GM12873 (cell line): ENCODE data around the gene IL1R2.

Experiments used
- TF ChIP-seq, protein P1 (sequence below): IDR thresholded peaks from 2 replicates; pipeline ENCODE4 v1.5.1; 2012; ENCODE audit warnings: low read depth, mild to moderate bottlenecking, moderate library complexity, low read length, control low read depth; ENCODE audit not compliant: insufficient read depth; ENCODE audit errors: missing control alignments

The IL1R2 gene

GRCh38 chr2:102032368-102033030 lies 40.7 kb downstream of the IL1R2 start:
- TF ChIP-seq, protein P1, sequence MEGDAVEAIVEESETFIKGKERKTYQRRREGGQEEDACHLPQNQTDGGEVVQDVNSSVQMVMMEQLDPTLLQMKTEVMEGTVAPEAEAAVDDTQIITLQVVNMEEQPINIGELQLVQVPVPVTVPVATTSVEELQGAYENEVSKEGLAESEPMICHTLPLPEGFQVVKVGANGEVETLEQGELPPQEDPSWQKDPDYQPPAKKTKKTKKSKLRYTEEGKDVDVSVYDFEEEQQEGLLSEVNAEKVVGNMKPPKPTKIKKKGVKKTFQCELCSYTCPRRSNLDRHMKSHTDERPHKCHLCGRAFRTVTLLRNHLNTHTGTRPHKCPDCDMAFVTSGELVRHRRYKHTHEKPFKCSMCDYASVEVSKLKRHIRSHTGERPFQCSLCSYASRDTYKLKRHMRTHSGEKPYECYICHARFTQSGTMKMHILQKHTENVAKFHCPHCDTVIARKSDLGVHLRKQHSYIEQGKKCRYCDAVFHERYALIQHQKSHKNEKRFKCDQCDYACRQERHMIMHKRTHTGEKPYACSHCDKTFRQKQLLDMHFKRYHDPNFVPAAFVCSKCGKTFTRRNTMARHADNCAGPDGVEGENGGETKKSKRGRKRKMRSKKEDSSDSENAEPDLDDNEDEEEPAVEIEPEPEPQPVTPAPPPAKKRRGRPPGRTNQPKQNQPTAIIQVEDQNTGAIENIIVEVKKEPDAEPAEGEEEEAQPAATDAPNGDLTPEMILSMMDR: no peak

DNA sequence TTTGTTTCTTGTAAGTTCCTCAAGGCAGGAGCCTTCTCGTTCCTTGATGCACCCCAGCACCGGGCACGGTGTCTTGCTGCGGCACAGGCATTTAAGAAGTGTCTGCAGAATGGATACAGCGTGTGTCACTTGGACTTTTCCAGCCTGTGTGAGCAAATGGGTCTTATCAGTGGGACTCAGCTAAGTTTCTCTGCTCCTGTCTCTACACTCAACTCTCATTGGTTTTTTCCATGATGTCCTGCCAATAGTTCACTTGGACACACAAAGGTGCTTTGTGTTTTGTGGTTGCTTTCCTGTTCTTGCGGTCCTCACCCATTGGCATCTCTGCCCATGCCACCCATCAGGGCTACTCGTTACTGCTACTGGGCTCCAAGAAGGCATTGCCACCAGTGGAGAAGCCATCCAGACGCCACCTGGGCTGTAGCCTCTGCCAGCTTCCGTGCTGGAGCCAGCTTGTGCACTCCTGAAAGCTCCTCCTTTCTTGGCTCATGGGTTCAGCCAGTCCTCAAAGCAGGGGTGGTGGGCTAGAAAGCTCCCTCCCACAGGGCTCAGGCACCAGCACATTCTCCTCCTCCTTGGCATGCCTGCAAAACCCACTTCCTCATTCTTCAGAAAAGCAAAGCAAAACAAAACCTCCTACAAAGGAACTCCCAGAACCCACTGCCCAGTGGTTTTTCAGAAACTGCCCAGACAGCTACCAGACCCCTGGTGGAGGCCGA lies 41.4 kb downstream of the IL1R2 start:
- TF ChIP-seq, protein P1: no peak

DNA sequence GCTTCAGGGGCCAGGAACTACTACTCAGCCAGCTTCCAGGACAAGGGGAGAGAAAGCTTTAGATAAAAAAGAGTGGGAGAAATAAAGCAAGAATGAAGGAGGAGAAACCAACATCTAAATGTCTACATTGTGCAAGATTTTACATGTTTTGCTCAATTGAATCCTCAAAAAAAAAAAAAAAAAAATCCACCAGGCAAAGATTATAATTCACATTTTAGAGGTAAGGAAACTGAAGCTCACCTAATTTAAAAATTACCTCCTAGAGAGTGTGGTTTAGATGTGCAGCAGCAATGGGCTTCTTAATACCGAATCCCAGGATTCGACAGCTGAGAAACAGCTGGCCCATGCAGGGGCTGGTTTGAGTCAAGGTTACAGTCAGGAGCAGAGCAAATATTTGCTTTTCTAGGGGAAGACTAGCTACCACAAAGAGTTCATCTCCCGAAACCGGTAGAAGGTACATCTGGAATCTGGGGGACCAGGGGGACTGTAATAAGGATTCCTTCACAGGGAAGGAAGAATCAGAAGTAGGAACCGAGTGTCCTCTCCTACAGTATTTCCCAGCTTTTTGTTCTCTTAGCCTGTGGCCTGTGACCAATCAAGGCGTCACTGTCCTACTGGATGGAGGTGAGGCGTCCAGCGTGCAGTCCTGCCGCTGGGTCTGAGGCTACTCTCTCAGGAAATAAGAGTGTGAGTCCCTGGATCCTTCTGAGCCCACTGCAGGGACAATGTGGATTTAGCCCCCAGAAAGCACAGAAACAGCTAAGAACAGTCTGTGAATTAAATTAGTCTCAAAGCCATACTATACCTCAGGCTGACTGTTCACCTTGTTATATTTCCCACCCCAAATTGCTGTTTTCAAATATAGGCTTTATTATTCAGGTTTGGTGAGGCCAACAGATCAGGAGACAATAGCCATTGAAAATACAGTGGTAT lies 42.3 kb downstream of the IL1R2 start:
- TF ChIP-seq, protein P1: no peak

DNA sequence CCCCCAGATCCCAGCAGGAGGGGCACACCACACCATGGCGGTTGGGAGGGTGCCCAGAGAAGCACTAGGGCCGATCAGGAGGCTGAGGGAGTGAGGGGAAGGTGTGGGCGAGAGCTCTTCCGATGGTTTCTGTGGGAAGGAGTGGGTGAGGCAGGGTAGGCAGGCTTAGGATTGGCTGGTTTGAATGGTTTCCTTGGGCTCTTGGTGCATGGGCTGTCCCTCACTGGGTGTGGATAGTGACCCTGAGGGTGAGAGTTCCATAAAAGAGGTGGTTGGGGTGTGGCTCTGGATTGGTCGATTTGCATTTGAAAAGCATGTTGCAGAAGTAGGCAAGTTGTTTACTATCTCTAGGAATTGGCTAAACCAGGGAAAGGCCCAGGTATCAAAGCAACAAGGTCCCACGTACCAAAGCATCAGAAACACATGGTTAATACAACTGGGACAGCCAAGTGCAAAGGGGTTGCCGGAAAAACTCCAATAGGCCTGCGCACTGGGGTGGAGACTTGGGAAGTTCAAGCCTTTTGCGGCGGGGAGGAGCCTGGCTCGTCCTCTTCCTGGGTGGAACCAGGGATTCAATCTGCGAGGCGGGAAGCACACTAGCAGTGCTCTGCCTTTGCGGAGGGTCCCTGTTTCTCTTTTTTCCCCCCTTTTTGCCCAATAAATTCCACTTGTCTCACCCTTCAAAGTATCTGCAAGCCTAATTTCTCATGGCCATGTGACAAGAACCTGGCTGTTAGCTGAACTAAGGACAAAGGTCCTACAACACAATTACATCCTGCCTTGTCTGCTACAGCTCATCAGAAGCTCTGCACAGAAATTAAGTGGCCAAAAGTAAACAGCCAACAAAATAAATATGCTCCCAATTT lies 43.2 kb downstream of the IL1R2 start:
- TF ChIP-seq, protein P1: no peak

DNA sequence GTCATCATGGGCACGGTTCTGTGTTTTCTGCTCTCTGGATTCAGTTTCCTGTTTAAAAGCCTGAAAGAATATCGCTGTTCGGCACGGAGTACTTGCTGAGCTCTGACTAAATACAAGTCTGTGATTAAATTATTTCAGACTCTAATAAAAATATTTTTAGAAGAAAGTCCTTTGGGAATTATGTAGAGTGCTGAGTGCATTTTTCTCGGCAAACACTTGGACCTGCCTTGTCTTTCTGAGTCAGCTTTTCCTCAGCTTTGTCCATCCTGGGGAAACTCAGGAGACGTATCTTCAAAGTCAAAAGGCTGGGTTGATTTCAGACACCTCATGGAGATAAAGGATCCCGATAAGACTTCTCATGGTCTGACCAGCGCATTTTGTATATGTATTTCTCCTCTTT lies 45.9 kb downstream of the IL1R2 start:
- TF ChIP-seq, protein P1: no peak

GRCh38 chr2:102040229-102040628 lies 48.5 kb downstream of the IL1R2 start:
- TF ChIP-seq, protein P1: no peak

GRCh38 chr2:102041351-102041750 lies 49.6 kb downstream of the IL1R2 start:
- TF ChIP-seq, protein P1: no peak
